Esophagus muscularis mucosa (tissue), 4 donors: Measurements from ENCODE around the gene DNAJC4.

Experiments
- CTCF ChIP-seq, 3 experiments: fragments of 200-600 bp in 2 of 3; fragments of 450-650 bp in 1 of 3; sonication (generic) in 2 of 3; IDR thresholded peaks; one replicate each; pipeline ENCODE4 v1.5.1; 2017 to 2019; ENCODE audit warnings: antibody characterized with exemption in 3 of 3, mild to moderate bottlenecking in 2 of 3, moderate library complexity in 1 of 3
- EP300 ChIP-seq: sonication (generic); formaldehyde crosslinking; IDR thresholded peaks from one replicate; pipeline ENCODE4 v1.6.1; 2017; ENCODE audit warnings: antibody characterized with exemption
- POLR2A ChIP-seq: fragments of 450-650 bp; IDR thresholded peaks from one replicate; pipeline ENCODE4 v1.6.1; 2017; ENCODE audit warnings: antibody characterized with exemption, moderate library complexity, mild to moderate bottlenecking, low read depth

GRCh38 chr11:64250415-64251015, 20.2 kb downstream of the DNAJC4 start:
- no peak for TF ChIP-seq POLR2A
- TF ChIP-seq CTCF (IDR thresholded peaks at IDR 0.05), result no peak
- TF ChIP-seq EP300, result no peak
